Suprapubic skin (tissue), 3 donors: ENCODE data around the gene SLC25A40.

ENCODE experiments used
- CTCF ChIP-seq, 2 donors: fragments of 200-600 bp in 1 of 2; fragments of 450-650 bp in 1 of 2; sonication (generic) in 1 of 2; IDR thresholded peaks; one replicate each; pipeline ENCODE4 v1.5.1; 2016 to 2019; ENCODE audit warnings: antibody characterized with exemption in 2 of 2, mild to moderate bottlenecking in 1 of 2, moderate library complexity in 1 of 2
- POLR2AphosphoS5 ChIP-seq, 3 donors: sonication (generic); formaldehyde crosslinking; IDR thresholded peaks; one replicate each; pipeline ENCODE4 v1.6.1; 2017; ENCODE audit warnings: antibody characterized with exemption in 3 of 3

GRCh38 chr7:87850836-87851593 lies 25.1 kb downstream of the SLC25A40 start:
- TF ChIP-seq CTCF (IDR thresholded peaks at IDR 0.05) (no peak), POLR2AphosphoS5 (IDR thresholded peaks at IDR 0.05) (no peak)
